NOMO-1 treated with DMSO at 0.1 percent for 48 hours (cell line): ENCODE measurements around the gene SMIM1.
"Not testable (repeated sequence)": the region's sequence is repeated elsewhere in the genome, so short reads cannot be mapped to it uniquely, and the experiment has no call there.

Experiments
- DNase-seq: peaks from one replicate; lab custom pipeline; 2025; ENCODE audit not compliant: unreplicated experiment; lab: John Stamatoyannopoulos, UW

Gene SMIM1

DNA sequence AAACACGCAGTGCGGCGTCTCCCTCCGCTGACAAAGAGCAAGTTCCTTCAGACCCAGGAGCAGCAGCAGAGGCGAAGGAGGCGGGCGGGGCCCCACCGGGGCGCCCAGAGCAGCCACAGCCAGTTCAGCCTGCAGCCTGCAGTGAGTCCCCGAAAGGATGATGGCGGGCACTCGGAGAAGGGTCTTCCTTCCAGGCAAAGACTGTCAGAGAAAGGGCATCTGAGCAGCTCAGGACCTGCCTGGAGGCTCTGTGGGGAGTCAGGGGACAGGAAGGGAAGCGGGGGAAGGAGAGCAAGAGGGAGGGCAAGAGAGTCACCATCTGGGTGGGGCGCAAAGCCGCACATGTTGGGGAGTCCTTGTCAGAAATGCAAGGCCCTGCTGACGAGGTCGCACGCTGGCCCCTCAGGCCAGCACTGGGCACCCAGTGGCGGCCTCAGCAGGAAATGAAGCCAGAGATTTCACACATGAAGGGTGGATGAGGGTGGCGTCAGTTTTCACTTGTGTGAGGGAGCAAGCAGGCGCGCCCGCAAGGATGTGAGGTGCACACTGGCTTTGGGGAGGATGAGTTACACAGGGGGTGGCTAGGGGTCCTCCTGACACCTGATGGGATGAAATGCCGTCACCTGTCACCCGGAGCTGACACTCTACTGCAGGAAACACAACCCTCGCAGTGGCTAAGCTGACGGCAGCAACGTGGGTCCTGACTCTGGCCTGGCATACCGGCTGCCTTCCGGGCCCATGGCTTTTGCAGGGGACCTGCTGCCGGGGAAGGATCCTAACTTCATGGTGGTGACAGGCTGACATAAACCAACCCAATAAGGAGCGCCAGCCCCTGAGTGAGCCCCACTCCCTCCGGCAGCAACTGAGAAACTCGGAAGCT lies 17.1 kb downstream of the SMIM1 start:
- no peak for DNase-seq

DNA sequence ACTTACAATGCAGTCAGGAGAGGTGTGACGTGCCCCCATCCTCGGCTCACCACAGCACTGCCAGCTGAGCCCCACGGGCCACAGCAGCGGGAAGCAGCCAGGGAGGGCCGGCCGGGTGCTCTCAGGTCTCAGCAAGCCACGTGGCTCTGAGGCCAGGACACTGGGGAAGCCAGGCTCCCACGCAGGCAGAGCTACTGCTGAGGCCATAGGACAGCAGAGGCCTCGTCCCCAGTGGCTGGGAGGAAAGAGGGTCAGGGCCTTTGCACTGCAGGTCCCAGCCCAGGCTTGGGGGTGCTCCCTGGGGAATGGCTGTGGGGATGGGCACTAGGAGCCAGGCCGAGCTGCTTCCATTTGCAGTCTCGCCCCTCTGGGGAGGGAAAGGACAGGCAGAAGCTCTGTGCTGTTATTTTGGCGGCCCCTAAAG lies 18.0 kb downstream of the SMIM1 start:
- no peak for DNase-seq

DNA sequence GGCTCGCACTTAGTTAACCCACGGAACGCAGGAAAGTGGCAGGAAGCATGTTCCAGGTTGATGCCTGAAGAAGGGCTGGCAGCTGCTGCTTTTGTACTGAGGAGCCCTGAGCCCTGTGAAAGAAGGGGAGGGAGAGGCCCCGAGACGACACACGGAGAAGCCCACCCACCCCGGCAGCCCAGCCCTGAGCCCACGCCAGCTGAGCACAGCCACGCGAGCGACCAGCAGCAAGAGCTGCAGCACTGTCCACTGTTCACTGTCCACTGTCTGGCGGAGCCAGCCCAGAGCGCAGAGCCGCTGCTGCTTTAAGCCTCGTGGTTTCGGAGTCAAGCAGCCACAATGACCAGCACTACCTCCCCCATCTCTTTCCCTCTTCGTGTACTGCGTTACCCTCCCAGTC lies 18.4 kb downstream of the SMIM1 start:
- no peak for DNase-seq

DNA sequence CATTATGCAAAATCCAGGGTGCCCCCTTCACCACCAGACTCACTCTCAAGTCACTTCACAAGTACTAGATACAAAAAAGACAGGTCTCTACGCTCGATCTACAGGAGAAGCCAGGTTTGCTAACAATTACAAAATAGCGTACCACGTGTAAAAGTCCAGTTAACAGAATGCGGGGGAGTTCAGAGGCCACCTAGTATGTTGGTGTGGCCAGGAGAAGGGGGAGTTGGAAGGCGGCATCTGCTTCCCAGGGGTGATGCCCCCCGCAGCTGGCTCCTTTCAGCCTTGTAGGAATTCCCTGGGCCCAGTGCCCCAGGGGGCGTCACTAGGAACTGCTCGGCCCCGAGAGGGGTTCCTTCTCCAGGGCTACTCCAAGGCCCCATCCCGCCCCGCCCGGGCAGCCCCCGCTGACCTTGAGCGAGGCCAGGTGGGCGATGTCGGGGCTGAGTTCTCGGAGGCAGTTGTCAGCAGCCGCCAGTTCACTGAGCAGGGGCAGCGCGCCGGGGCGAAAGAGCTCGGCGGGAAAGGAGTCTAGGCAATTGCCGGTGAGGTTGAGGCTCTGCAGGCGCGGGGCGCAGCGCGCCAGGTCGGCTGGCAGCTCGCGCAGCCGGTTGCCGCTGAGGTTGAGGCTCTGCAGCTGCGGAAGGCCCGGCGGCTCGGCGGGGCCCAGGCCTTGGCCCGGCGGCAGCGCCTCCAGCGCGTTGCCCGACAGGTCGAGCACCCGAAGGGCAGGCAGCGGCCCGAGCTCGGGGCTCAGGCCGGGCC lies 23.1 kb downstream of the SMIM1 start:
- DNase-seq: no peak

DNA sequence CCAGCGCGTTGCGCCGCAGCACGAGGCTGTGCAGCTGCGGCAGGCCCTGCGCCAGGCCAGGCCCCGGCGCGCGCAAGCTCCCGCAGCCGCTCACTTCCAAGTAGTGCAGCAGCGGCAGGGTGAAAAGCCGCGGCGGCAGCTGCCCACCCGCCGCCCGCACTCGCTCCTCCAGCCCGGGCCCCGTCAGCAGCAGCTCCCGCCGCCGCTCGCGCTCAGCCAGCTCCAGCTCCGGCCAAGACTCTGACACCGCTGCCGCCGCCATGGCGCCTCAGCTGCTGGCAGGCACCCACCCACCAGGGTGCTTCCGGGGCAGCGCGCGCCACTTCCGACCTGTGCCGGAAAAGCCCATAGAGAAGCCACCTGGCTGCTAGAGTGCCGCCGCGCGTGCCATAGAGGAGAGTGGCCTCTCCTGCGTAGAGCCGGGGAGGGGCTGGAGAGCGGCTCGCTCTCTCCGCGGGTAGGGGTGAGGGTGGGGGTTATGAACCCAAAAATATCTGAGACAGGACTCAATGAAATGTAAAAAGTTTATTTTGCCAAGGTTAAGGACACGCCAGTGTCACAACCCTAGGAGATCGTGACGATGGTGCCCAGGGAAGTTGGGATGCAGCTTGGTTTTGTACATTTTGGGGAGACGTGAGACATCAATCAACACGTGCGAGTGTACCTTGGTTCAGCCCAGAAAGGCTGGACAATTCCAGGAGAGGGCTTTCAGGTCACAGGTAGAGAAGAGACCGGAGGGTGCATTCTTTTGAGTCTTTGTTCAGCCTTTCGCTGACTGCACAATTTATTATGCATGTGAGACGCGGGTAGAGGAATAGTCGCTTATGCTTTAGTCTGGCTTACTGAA lies 23.9 kb downstream of the SMIM1 start, which contains the start of gene LRRC47:
Gene LRRC47 (minus strand): TSS at position 284 of the 847 bp plus-strand sequence. CDS start 22 bp downstream, at position 262.
- peak; percentile 87 for DNase-seq

DNA sequence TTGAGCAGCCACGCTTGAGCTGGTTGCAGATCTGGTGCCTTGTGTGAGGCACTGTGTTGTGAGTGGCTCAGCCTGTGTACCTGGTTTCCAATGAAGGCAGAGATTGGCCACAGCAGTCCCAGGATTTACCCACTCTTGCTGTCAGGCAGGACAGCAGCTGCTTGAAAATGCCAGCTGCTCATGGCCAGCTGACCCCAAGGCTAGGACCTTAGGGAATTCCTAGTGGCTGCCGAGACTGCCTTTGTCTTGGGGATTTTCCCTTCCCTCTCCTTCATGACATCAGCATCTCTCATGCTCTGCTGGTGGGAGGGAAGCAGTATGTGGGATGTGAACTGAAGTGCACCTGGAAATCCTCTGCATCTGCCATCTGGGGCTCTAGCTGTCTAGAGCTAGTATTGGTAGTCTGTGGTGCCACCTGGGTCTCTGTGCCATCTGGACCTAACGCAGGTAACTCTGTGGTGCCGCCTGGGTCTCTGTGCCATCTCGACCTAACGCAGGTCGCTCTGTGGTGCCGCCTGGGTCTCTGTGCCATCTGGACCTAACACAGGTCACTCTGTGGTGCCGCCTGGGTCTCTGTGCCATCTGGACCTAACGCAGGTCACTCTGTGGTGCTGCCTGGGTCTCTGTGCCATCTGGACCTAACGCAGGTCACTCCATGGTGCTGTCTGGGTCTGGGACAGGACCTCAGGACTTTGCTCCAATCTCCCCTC lies 27.6 kb downstream of the SMIM1 start:
- no peak for DNase-seq

DNA sequence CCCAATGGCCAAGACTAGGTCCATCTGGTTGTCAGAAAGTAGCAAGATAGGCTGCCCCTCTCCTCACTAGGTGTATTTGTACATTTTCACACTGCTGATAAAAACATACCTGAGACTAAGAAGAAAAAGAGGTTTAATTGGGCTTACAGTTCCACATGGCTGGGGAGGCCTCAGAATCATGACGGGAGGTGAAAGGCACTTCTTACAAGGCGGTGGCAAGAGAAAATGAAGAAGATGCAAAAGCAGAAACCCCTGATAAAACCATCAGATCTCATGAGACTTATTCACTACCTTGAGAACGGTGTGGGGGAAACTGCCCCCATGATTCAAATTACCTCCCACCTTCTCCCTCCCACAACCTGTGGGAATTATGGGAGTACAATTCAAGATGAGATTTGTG lies 28.2 kb downstream of the SMIM1 start:
- not testable (repeated sequence) for DNase-seq

DNA sequence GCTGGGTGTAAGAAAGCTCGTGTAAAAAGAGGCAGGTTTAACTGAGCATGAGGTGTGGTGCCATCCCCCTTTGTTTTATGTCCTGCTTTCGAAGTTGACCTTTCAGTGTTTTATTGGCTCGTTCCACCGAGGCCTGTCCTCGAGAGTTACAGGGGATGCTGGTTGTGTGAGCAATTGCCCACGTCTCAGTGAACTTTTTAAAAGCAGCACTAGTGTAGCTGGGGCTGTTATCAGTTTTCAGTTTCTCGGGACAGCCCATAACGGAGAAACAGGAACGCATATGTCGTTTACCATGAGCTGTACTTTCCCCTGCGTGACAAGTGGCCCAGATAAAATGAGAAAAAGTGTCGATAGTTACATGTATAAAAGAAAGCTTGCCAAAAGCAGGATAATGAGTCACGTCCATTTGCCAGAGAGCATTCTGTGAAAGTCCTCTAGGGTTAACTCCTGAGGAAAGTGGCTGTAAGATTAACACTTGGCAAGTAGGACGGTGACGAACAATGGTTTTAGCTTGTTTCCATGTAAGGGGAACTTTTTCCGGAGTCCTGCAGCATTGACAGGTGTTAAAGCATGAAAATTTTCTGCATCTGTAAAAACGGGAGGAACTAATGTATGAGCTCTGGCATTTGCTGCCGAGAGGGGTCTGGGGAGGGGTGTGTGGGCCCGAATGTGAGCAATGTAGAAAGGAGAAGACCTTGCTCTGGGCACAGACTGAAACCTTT lies 31.5 kb downstream of the SMIM1 start:
- DNase-seq: no peak

DNA sequence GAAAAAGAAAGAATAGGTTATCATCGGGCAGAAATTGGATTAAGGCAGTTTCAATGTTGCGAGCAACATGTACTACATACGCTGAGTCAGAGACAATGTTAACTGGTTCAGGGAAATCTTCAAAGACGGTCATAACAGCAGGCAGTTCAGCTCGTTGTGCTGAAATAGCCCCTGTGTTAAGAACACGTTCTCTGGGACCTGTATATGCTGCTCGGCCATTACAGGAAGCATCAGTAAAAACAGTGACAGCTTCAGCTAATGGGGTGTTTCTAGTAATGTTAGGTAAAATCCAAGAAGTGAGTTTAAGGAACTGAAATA lies 32.0 kb downstream of the SMIM1 start:
- peak; percentile 20 for DNase-seq

DNA sequence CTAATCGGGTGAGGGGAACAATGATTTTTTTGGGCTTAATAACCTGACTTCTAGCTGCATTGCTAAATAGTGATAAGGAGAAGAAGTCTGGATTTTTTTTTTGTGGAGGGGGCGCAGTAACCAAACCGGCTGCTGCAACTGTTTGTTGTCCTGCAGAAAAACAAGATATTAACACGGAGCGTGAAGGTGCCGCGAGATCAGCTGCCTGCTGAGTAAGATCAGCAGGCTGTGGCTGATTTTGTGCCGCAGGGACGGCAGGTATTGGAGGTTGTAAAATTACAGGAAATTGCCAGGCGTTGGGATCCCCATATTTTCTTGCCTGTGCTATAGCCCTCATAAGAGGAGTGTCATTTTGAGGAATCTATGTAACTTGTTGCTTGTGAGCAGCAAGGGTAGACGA lies 32.5 kb downstream of the SMIM1 start:
- DNase-seq: no peak

DNA sequence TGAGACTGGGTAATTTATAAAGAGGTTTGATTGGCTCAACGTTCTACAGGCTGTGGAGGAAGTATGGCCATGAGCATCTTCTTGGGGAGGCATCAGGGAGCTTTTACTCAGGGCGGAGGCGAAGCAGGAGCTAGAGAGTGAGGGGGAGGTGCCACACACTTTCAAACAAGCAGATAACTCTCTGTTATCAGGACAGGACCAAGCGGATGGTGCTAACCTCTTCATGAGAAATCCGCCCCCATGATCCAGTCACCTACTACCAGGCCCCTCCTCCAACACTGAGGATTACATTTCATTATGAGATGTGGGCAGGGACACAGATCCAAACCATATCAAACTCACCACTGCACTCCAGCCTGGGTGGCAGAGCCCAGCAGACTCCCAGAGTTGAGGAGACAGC lies 35.2 kb downstream of the SMIM1 start:
- no peak for DNase-seq

DNA sequence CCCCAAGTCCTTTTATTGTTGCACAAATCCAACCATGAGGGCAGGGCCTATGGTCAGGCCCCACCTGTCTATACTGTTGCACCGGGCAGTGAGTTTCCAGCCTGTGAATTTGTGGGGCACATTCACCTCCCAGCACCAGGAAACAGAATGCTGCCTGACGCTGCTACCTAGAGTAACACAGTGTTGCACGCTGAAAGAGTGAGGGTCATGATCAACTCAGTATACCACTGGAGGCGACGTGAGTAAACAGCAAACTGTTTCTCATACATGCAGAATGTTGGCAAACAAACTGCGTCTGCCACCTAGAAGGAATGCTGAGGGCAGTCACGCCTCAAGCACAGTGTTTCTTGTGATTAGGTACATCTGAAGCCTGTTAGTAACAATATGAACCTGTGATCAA lies 37.1 kb downstream of the SMIM1 start:
- DNase-seq: no peak

DNA sequence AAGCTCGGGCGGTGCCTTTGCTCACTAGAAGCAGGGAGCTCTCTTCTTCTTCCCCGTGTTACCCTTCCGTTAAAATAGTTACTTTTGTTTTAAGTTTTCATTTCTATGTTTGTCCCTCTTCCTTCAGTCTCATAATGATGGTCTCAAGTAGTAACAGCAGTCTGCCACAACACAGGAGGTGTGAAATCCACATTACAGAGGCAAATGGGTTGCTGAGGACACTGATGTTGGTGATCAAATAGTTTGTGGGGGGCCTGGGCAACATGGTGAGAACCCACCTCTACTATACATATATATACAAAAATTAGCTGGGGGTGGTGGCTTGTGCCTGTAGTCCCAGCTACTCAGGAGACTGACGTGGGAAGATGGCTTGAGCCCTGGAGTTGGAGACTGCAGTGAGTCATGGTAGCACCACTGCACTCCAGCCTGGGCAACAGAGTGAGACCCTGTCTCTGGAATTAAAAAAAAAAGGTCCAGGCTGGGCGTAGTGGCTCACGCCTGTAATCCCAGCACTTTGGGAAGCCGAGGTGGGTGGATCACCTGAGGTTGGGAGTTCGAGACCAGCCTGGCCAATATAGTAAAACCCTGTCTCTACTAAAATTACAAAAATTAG lies 37.7 kb downstream of the SMIM1 start:
- DNase-seq: not testable (repeated sequence)

DNA sequence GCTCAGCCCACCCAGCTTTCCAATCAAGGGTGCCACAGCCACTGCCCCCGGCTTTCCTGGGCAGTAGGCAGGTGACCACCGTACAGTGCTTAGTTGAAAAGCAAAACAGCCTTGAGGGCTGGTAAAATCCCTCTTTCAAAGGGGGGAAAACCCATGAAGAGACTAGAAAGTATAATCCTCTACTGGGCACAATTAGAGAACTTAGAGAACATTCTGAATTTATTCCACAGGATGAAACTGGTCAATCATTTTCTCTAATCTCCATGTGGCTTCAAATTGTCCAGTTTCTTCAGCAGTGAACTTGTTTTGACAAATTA lies 39.0 kb downstream of the SMIM1 start:
- DNase-seq: no peak

DNA sequence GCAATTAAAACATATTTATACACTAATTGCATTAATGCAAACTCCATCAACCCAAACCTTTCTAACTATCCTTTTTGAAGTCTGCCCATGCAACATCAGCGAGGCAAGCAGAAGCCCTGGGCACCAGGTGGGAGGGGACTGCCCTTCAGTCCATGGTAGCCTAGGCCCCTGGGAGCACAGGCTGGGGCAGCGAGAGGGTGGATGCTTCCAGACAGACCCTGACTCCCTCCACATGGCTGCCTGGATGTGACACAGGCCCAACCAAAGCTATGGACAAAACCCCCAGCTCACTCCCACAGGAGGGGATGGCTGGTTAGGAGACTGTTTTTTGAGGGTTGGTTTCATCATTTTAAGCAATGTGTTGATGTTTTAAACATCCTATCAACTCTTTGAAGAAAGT lies 41.5 kb downstream of the SMIM1 start:
- no peak for DNase-seq

DNA sequence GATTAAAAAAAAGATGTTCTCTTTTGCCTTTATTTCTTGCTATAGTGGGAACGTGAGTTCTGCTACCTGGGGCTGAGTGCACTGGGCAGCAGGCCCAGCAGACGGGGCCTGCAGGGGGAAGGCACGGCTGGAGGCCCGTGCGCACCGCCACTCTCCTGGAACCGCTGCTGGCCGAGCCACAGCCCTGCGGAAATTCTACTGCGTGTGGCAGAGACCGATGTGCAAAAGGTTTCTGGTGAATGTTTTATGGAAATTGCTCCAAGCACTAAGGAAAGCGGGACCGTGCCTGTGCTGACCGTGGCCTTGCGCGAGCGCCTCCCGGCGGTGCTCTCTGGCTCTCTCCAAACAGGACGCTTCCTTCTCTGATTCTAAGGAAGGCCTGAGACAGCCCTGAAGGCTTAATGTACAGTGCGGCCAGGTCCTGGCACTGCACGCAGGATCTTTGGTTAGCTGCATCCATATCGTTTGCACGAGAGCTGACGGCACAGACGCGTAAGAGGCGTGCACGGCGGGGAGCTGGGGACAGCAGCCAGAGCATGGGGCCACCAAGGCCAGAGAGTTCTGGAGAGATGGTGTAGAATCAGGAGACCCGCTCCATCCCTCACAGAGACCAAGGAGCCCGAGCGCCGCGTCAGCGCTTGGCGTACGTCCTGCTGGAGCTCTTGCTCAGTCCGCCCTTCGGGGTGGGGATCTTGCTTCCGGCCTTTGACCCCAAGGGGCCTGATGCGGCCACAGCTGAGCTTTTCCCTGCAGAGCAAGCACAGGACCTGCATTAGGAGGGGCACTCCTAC lies 42.4 kb downstream of the SMIM1 start:
- DNase-seq: no peak

DNA sequence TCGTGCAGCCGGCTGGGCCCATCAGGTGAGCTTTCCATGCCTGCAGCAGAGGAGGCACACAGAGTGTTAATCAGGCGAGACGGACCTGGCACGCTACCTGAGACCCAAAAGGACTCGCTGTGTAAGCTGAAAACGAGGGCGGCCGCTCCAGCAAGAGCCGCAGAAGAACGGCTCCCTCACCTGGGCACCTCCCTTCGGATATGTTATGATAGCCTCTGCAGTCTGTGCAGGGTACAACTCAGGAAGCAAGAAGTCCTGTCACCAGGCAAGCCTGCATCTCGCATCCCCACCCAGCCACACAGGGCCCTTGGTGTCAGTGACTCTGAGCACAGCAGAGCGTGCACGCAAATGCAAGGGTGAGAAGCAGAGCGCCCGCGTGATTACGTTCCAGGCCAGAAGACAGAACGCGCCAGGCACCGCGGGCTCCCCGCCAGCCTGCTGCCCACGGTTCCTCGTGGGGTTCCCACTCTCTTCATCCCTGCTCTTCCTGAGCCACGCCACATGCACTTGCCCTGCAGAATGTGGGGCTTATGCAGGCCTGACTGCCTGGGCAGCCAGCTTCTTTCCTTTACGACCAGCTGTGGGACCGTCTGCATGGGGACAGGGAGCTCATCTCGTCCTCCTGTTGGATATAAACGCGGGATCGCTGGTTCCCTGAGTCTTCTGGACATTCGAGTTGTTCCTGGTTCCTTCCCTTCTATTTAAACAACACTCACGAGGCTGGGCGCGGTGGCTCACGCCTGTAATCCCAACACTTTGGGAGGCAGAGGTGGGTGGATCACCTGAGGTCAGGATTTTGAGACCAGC lies 44.0 kb downstream of the SMIM1 start:
- DNase-seq: no peak

DNA sequence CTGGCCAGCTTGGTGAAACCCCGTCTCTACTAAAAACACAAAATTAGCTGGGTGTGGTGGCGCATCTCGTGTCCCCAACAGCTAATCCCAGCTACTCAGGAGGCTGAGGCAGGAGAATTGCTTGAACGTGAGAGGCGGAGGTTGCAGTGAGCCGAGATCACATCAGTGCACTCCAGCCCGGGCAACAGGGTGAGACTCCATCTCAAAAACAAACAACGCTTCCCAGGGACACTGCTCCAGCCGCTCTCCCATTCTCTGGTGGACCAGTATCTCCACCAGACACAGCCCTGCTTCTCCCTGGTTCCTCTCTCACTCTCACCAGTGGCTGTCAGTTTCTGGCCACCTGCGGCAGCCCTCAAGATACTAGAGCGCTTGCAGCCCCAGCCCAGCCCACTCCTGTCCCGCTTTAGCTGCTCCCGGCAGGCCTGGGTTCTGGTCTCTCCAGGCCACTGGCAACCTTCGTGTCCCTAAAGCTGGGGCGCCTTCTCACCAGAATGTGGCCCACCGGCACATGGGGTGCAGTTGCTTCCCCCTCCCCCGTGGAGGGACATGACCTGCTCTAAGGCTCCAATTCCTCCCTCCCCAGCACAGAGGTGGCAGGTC lies 44.7 kb downstream of the SMIM1 start:
- DNase-seq: no peak
